Measurements from ENCODE around the gene EPN3. TPM values are rescaled to one million over a fixed set of nuclear protein-coding genes. Genes with fewer than 3 reads are reported as not detected.

EPN3 gene
- polyA plus RNA-seq, 1 donor (not counting 4 experiments of a cell fraction or from before 2014, with no cell fraction given), result 66.7 TPM

DNA sequence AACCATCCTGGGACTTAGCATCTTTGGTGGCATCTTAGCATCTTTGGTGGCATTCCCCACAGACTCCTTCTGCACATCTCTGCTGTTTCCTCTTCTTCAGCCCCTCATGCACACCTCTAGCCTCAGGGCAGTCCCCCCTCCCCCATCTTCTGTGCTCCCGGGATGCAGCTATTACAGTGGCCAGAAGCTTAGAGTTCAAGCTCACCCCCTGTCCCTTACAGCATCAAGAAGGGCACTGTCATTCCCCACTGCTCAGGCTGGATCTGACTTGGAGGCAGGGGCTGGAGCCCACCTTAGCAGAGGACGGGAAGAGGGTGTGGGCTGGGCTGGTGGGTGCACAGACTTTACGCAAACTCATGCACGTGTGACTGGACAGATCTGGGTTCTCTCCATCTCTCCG lies 650 bp downstream of the EPN3 start:
- no peaks in the 10 kb centered on the region for H3K27me3 ChIP-seq (ENCODE audit: control insufficient read depth, extremely low read depth, insufficient read depth, low read length)
- H3K9ac ChIP-seq (ENCODE audit: control insufficient read depth, extremely low read depth, insufficient read depth, low read length), result peak overlapping the region; percentile 82
- peak overlapping the region; percentile 93 for H3K4me2 ChIP-seq (ENCODE audit: control insufficient read depth, extremely low read depth, insufficient read depth, low read depth, low read length)
- H3K9me1 ChIP-seq (ENCODE audit: control insufficient read depth, extremely low read depth, insufficient read depth, low read length), result no peaks in the 10 kb centered on the region
- peaks cover 2% of the 10 kb centered on the region for H4K20me1 ChIP-seq (ENCODE audit: control insufficient read depth, extremely low read depth, insufficient read depth, low read length)
- peaks cover 59% of the 10 kb centered on the region for H3K79me2 ChIP-seq (ENCODE audit: control insufficient read depth, insufficient read depth, low read length)
- H3K36me3 ChIP-seq (ENCODE audit: control insufficient read depth in 2 of 2, extremely low read depth in 1 of 2, insufficient read depth in 2 of 2, low read length in 2 of 2), result peaks cover 8 to 25% of the 10 kb centered on the region in 2 experiments
- TF ChIP-seq, protein P1, sequence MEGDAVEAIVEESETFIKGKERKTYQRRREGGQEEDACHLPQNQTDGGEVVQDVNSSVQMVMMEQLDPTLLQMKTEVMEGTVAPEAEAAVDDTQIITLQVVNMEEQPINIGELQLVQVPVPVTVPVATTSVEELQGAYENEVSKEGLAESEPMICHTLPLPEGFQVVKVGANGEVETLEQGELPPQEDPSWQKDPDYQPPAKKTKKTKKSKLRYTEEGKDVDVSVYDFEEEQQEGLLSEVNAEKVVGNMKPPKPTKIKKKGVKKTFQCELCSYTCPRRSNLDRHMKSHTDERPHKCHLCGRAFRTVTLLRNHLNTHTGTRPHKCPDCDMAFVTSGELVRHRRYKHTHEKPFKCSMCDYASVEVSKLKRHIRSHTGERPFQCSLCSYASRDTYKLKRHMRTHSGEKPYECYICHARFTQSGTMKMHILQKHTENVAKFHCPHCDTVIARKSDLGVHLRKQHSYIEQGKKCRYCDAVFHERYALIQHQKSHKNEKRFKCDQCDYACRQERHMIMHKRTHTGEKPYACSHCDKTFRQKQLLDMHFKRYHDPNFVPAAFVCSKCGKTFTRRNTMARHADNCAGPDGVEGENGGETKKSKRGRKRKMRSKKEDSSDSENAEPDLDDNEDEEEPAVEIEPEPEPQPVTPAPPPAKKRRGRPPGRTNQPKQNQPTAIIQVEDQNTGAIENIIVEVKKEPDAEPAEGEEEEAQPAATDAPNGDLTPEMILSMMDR (optimal IDR thresholded peaks at IDR 0.05 in 1 of 3, IDR thresholded peaks at IDR 0.05 in 1 of 3, conservative IDR thresholded peaks at IDR 0.05 in 1 of 3; ENCODE audit: extremely low read depth in 1 of 3, insufficient read depth in 2 of 3, low read length in 3 of 3), result no peak
- TF ChIP-seq EZH2 (IDR thresholded peaks at IDR 0.05; ENCODE audit: low read length), result no peak
- no peaks in the 10 kb centered on the region for H3K9me3 ChIP-seq (ENCODE audit: control insufficient read depth, low read depth, low read length)
- no peak overlapping the region for H2AFZ ChIP-seq (ENCODE audit: control insufficient read depth, low read length)
- DNase-seq (ENCODE audit: low read depth, low spot score), result no peak
- dilution Hi-C loops (cut with MboI; ENCODE audit: extremely low pct_ligation_motif_present, low sequenced_read_pairs), result no loop called here
- peak overlapping the region; percentile 67 to 82 (median 70) for H3K4me3 ChIP-seq (ENCODE audit: control insufficient read depth in 2 of 3, extremely low read depth in 1 of 3, insufficient read depth in 2 of 3, low read depth in 1 of 3, low read length in 3 of 3)
- peaks cover 45% of the 10 kb centered on the region for H3K4me1 ChIP-seq (ENCODE audit: control insufficient read depth, extremely low read depth, insufficient read depth, low read length)
- H3K27ac ChIP-seq (ENCODE audit: control insufficient read depth, insufficient read depth, low read length), result peak overlapping the region; percentile 71
- peak; percentile 81 for FAIRE-seq

DNA sequence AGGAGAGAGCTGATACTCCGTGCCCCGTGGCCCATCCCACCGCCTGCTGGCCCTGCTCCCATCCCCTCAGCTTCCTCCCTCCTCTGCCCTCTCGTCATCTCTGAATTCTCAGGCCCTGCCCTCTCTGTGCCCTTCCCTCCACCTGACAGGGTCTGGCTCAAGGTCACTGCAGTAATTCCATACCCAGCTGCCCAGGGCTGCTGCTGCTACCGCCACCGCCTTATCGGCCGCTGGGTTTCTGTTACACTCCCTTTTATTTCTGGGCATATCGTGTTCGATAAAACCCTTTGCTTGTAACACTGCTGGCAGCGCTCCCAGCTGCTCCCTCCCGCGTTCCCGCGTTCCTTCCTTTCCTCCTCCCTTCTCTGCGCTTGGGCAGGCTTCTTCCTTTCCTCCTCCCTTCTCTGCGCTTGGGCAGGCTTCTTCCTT lies 1.2 kb downstream of the EPN3 start:
- peaks cover 64% of the 10 kb centered on the region for H3K79me2 ChIP-seq (ENCODE audit: control insufficient read depth, insufficient read depth, low read length)
- no peak for TF ChIP-seq EZH2 (IDR thresholded peaks at IDR 0.05; ENCODE audit: low read length)
- TF ChIP-seq, protein P1 (optimal IDR thresholded peaks at IDR 0.05 in 1 of 3, IDR thresholded peaks at IDR 0.05 in 1 of 3, conservative IDR thresholded peaks at IDR 0.05 in 1 of 3; ENCODE audit: extremely low read depth in 1 of 3, insufficient read depth in 2 of 3, low read length in 3 of 3), result no peak
- dilution Hi-C loops (cut with MboI; ENCODE audit: extremely low pct_ligation_motif_present, low sequenced_read_pairs), result no loop called here

More for the DNA sequence above, 1.2 kb downstream of the EPN3 start:
- H3K9me1 ChIP-seq (ENCODE audit: control insufficient read depth, extremely low read depth, insufficient read depth, low read length), result no peaks in the 10 kb centered on the region
- DNase-seq (ENCODE audit: low read depth, low spot score) (no peak), FAIRE-seq (no peak)
- H3K4me2 ChIP-seq (ENCODE audit: control insufficient read depth, extremely low read depth, insufficient read depth, low read depth, low read length), result peak overlapping the region; percentile 93
- H3K9me3 ChIP-seq (ENCODE audit: control insufficient read depth, low read depth, low read length), result no peaks in the 10 kb centered on the region
- no peaks in the 10 kb centered on the region for H3K27me3 ChIP-seq (ENCODE audit: control insufficient read depth, extremely low read depth, insufficient read depth, low read length)
- peak overlapping the region; percentile 82 for H3K9ac ChIP-seq (ENCODE audit: control insufficient read depth, extremely low read depth, insufficient read depth, low read length)
- no peak overlapping the region for H2AFZ ChIP-seq (ENCODE audit: control insufficient read depth, low read length)
- peaks cover 50% of the 10 kb centered on the region for H3K4me1 ChIP-seq (ENCODE audit: control insufficient read depth, extremely low read depth, insufficient read depth, low read length)
- peaks cover 2% of the 10 kb centered on the region for H4K20me1 ChIP-seq (ENCODE audit: control insufficient read depth, extremely low read depth, insufficient read depth, low read length)
- peaks cover 13 to 30% of the 10 kb centered on the region in 2 experiments for H3K36me3 ChIP-seq (ENCODE audit: control insufficient read depth in 2 of 2, extremely low read depth in 1 of 2, insufficient read depth in 2 of 2, low read length in 2 of 2)
- peak overlapping the region; percentile 71 for H3K27ac ChIP-seq (ENCODE audit: control insufficient read depth, insufficient read depth, low read length)
- H3K4me3 ChIP-seq (ENCODE audit: control insufficient read depth in 2 of 3, extremely low read depth in 1 of 3, insufficient read depth in 2 of 3, low read depth in 1 of 3, low read length in 3 of 3), result peak overlapping the region; percentile 67 to 82 (median 70)

Measured in keratinocyte (primary cell).